Psoas muscle (tissue), 8 donors: ENCODE results near the gene DTNBP1. TPM values are rescaled to one million over a fixed set of nuclear protein-coding genes. Genes with fewer than 3 reads are reported as not detected.

Experiments
- ATAC-seq, 4 donors: fragments of 200-7000 bp; cut with Tn5 transposase; one replicate each; pipeline ENCODE4 v1.9.1; 2020; ENCODE audit warnings: moderate library complexity in 3 of 4, mild to moderate bottlenecking in 2 of 4
- DNase-seq, 2 donors: peaks; one replicate each; pipeline ENCODE4 v3.0.0-alpha.2; 2020
- H3K27ac ChIP-seq: fragments of 200-600 bp; one replicate; pipeline ENCODE4 v1.8.0; 2022
- H3K27me3 ChIP-seq, 3 donors: fragments of 200-600 bp in 1 of 3; one replicate each; pipeline versions ENCODE4 v1.6.1 to v1.8.0; 2013 to 2022; ENCODE audit warnings: low read length in 2 of 3, mild to moderate bottlenecking in 2 of 3, moderate library complexity in 1 of 3; ENCODE audit not compliant: insufficient read depth in 3 of 3
- H3K36me3 ChIP-seq, 2 donors: fragments of 200-600 bp in 1 of 2; one replicate each; pipeline versions ENCODE4 v1.6.1 to v1.8.0; 2013 to 2022; ENCODE audit warnings: low read depth in 1 of 2, mild to moderate bottlenecking in 1 of 2, moderate library complexity in 1 of 2; ENCODE audit not compliant: insufficient read depth in 1 of 2
- H3K4me1 ChIP-seq: fragments of 200-600 bp; one replicate; pipeline ENCODE4 v1.8.0; 2022
- H3K4me3 ChIP-seq: fragments of 200-600 bp; one replicate; pipeline ENCODE4 v1.8.0; 2022; ENCODE audit warnings: mild to moderate bottlenecking
- H3K9me3 ChIP-seq: fragments of 200-600 bp; one replicate; pipeline ENCODE4 v1.8.0; 2022
- CTCF ChIP-seq: fragments of 200-600 bp; IDR thresholded peaks from one replicate; pipeline ENCODE4 v1.8.0; 2022; ENCODE audit warnings: antibody characterized with exemption
- WGBS, 3 donors: extraction: QIAGEN DNeasy Blood & Tissue Kit; methylation state at CpG; one replicate each; pipeline versions ENCODE4 v1.1.6 to v1.1.7; 2013; 5-methylcytosine and 5-hydroxymethylcytosine counted together
- intact Hi-C, 2 donors: fragments of 100-400 bp; cut with DNase I; formaldehyde crosslinking; loops; one replicate each; pipeline versions ENCODE4 v1.11.0 to v1.14.2; 2022
- polyA plus RNA-seq, 3 donors: library from polyadenylated mRNA; stranded (reverse); fragments of 200-250 nt; gene quantifications; one replicate each; pipeline ENCODE4 v1.2.3, GENCODE V29; 2013
- total RNA-seq, 4 donors: library from RNA; stranded (reverse); fragmentation: NEBNext Ultra II Directional in 2 of 4; extraction: Animal tissue kit (Norgen Biotek cat#: 25700) in 2 of 4; gene quantifications; one replicate each; pipeline versions ENCODE4 v1.2.1 to v1.2.4, GENCODE V29; 2021 to 2023
- donor health status: healthy with polysubstance abuse.
- donor health status: DM: no; HTN: no; CAD: no; lungs with moderate emphysema.
- donor health status: Bipolar disorder and iron deficiency.
- donor health status: healthy.
- donor health status: DM: yes; HTN: yes; CAD: no.
- donor health status: DM: no; HTN: no; CAD: no.
- donor health status: DM: no; HTN: no; CAD: no.
- donor health status: DM: yes; HTN: yes; CAD: no.

DTNBP1 gene
- total and polyA plus RNA-seq, 7 donors: 8.0 to 22.0 (median 15.0) TPM

GRCh38 chr6:15698471-15698870, 35.6 kb upstream of the DTNBP1 start:
- no peak overlapping the region for H3K4me3 ChIP-seq
- intact Hi-C loops: no loop called here
- ATAC-seq (no peak), DNase-seq (no peak)
- no peaks in the 10 kb centered on the region for H3K4me1 ChIP-seq
- whole genome bisulfite sequencing, 3 donors: 67 to 78% (median 76%) methylated on average over 1 of the region's 1 CpG
- H3K27ac ChIP-seq: no peak overlapping the region
- no peaks in the 10 kb centered on the region for H3K9me3 ChIP-seq
- no peaks in the 10 kb centered on the region for H3K27me3 ChIP-seq
- no peak for TF ChIP-seq CTCF
- no peaks in the 10 kb centered on the region for H3K36me3 ChIP-seq

GRCh38 chr6:15697895-15698294, 35.1 kb upstream of the DTNBP1 start:
- intact Hi-C loops: no loop called here
- Histone ChIP-seq H3K4me1 (no peaks in the 10 kb centered on the region), H3K9me3 (no peaks in the 10 kb centered on the region), H3K27me3 (no peaks in the 10 kb centered on the region), H3K36me3 (no peaks in the 10 kb centered on the region), H3K4me3 (no peak overlapping the region), H3K27ac (no peak overlapping the region)
- no peak for DNase-seq
- 79 to 85% (median 84%) methylated on average over 4 of the region's 4 CpGs for WGBS, 3 donors
- no peak for ATAC-seq
- TF ChIP-seq CTCF: no peak

- Histone ChIP-seq H3K4me3 (peak overlapping the region; percentile 60), H3K36me3 (no peaks in the 10 kb centered on the region), H3K27me3 (no peaks in the 10 kb centered on the region), H3K4me1 (peaks cover 18% of the 10 kb centered on the region), H3K27ac (peak overlapping the region; percentile 69), H3K9me3 (no peaks in the 10 kb centered on the region)
- WGBS, 3 donors: 5 to 11% (median 7%) methylated on average over 23 of the region's 23 CpGs
- peak; percentile 99 for ATAC-seq
- intact Hi-C loops: loop anchor here (1.0 to 5.0 kb wide), 7 partner anchors 193 to 516 kb away; partner anchors contain the start of gene MYLIP (in 2 of the 2)
- DNase-seq: peak; percentile 79 to 92
- TF ChIP-seq CTCF: peak; percentile 100
Measured at GRCh38 chr6:15691250-15691869, 28.5 kb upstream of the DTNBP1 start.

- H3K4me3 ChIP-seq: no peak overlapping the region
Measured at GRCh38 chr6:15690510-15690909, 27.7 kb upstream of the DTNBP1 start.

More at GRCh38 chr6:15690510-15690909, 27.7 kb upstream of the DTNBP1 start:
- DNase-seq (no peak), ATAC-seq (peak in 2 of 4 donors; percentile 15 to 34)
- intact Hi-C loops: loop anchor here (2.0 to 5.0 kb wide), 5 partner anchors 194 to 517 kb away; partner anchors contain the start of gene MYLIP (in 2 of the 2)
- Histone ChIP-seq H3K9me3 (no peaks in the 10 kb centered on the region), H3K4me1 (peaks cover 18% of the 10 kb centered on the region), H3K27me3 (no peaks in the 10 kb centered on the region), H3K36me3 (no peaks in the 10 kb centered on the region), H3K27ac (peak overlapping the region; percentile 69)
- TF ChIP-seq CTCF: no peak
